Measurements from ENCODE around the gene ISCA1.

The ISCA1 gene

GRCh38 chr9:86277072-86277471 is 5.3 kb downstream of the ISCA1 start:
- no peak for DNase-seq (ENCODE audit: low read depth in 2 of 2)
- no peak for TF ChIP-seq CTCF (IDR thresholded peaks at IDR 0.05; ENCODE audit: low read depth, low read length)
- H3K4me3 ChIP-seq (replicated peaks in 1 of 2; ENCODE audit: low read depth in 2 of 2, low read length in 2 of 2): no peak overlapping the region

- H3K4me3 ChIP-seq (replicated peaks in 1 of 2; ENCODE audit: low read depth in 2 of 2, low read length in 2 of 2): no peak overlapping the region
- peak; percentile 16 for TF ChIP-seq CTCF (IDR thresholded peaks at IDR 0.05; ENCODE audit: low read depth, low read length)
- peak in 1 of 2 donors; percentile 21 for DNase-seq (ENCODE audit: low read depth in 2 of 2)
Measured at GRCh38 chr9:86275962-86276361, 6.4 kb downstream of the ISCA1 start.

GRCh38 chr9:86274821-86275643 is 7.3 kb downstream of the ISCA1 start:
- DNase-seq (ENCODE audit: low read depth in 2 of 2): no peak
- no peak for TF ChIP-seq CTCF (IDR thresholded peaks at IDR 0.05; ENCODE audit: low read depth, low read length)
- H3K4me3 ChIP-seq (replicated peaks in 1 of 2; ENCODE audit: low read depth in 2 of 2, low read length in 2 of 2): no peak overlapping the region

- DNase-seq (ENCODE audit: low read depth in 2 of 2): no peak
- no peak for TF ChIP-seq CTCF (IDR thresholded peaks at IDR 0.05; ENCODE audit: low read depth, low read length)
- H3K4me3 ChIP-seq (replicated peaks in 1 of 2; ENCODE audit: low read depth in 2 of 2, low read length in 2 of 2): no peak overlapping the region
Measured at GRCh38 chr9:86272221-86272620, 10.1 kb downstream of the ISCA1 start.

- no peak for DNase-seq (ENCODE audit: low read depth in 2 of 2)
- H3K4me3 ChIP-seq (replicated peaks in 1 of 2; ENCODE audit: low read depth in 2 of 2, low read length in 2 of 2): no peak overlapping the region
- no peak for TF ChIP-seq CTCF (IDR thresholded peaks at IDR 0.05; ENCODE audit: low read depth, low read length)
Measured at GRCh38 chr9:86263876-86264275, 18.5 kb downstream of the ISCA1 start.

GRCh38 chr9:86262492-86262891 is 19.8 kb downstream of the ISCA1 start:
- TF ChIP-seq CTCF (IDR thresholded peaks at IDR 0.05; ENCODE audit: low read depth, low read length): no peak
- DNase-seq (ENCODE audit: low read depth in 2 of 2): no peak
- no peak overlapping the region for H3K4me3 ChIP-seq (replicated peaks in 1 of 2; ENCODE audit: low read depth in 2 of 2, low read length in 2 of 2)

GRCh38 chr9:86259557-86259956 is 22.8 kb downstream of the ISCA1 start, which contains the start of gene C9orf153:
Gene C9orf153, minus strand, starts transcription at chr9:86259657. Its CDS starts 30,054 bp downstream, at chr9:86229603.
- no peak for TF ChIP-seq CTCF (IDR thresholded peaks at IDR 0.05; ENCODE audit: low read depth, low read length)
- H3K4me3 ChIP-seq (replicated peaks in 1 of 2; ENCODE audit: low read depth in 2 of 2, low read length in 2 of 2): no peak within 1 kb of the TSS
- DNase-seq (ENCODE audit: low read depth in 2 of 2): no peak

Data from cardiac fibroblast (primary cell).